Testis (tissue), 3 donors: ENCODE measurements around the gene BCAS3. TPM values are rescaled to one million over a fixed set of nuclear protein-coding genes. Genes with fewer than 3 reads are reported as not detected.
A peak's percentile ranks its signal among the peaks of the same experiment; 100 is the strongest.

Experiments used
- DNase-seq: peaks from one replicate; pipeline ENCODE4 v3.0.0-alpha.2; 2019
- H3K27ac ChIP-seq, 2 donors: fragments of 200-600 bp; sonication (generic); one replicate each; pipeline ENCODE4 v1.5.1; 2019
- H3K27me3 ChIP-seq: fragments of 200-600 bp; sonication (generic); one replicate; pipeline ENCODE4 v1.5.1; 2019
- H3K36me3 ChIP-seq: fragments of 200-600 bp; sonication (generic); one replicate; pipeline ENCODE4 v1.5.1; 2017; ENCODE audit warnings: low read depth; ENCODE audit errors: missing control alignments
- H3K4me1 ChIP-seq: fragments of 200-600 bp; sonication (generic); one replicate; pipeline ENCODE4 v1.5.1; 2019
- H3K4me3 ChIP-seq, 2 donors: fragments of 200-600 bp; sonication (generic); one replicate each; pipeline ENCODE4 v1.5.1; 2017 to 2019
- H3K9me3 ChIP-seq: fragments of 200-600 bp; sonication (generic); one replicate; pipeline ENCODE4 v1.5.1; 2017
- POLR2A ChIP-seq: fragments of 450-650 bp; IDR thresholded peaks from one replicate; pipeline ENCODE4 v1.6.1; 2017; ENCODE audit warnings: antibody characterized with exemption, mild to moderate bottlenecking, moderate library complexity
- WGBS, 2 donors: methylation state at CpG; one replicate each; pipeline ENCODE4 v1.1.5; 2018; 5-methylcytosine and 5-hydroxymethylcytosine counted together
- intact Hi-C: fragments of 100-400 bp; cut with DNase I; formaldehyde crosslinking; loops from one replicate; pipeline ENCODE4 v1.15.1; 2023; ENCODE audit warnings: low total_unique reads
- polyA plus RNA-seq: library from polyadenylated mRNA; stranded (reverse); fragments of 350-450 nt; fragmentation: Illumina TruSeq; extraction: RNeasy Lipid Tissue Mini Kit (QIAGEN cat#74804); gene quantifications from one replicate; pipeline ENCODE4 v1.2.3, GENCODE V29; 2014; ENCODE audit warnings: low read depth, low replicate concordance; ENCODE audit not compliant: insufficient read depth
- total RNA-seq, 2 donors: library from RNA; depleted of rRNA; stranded (reverse); fragments of >200 nt; gene quantifications; one replicate each; pipeline ENCODE4 v1.2.3, GENCODE V29; 2016
- TF ChIP-seq, protein P1 (sequence below), 3 experiments: fragments of 450-650 bp in 2 of 3; fragments of 200-600 bp in 1 of 3; sonication (generic) in 1 of 3; IDR thresholded peaks; one replicate each; pipeline ENCODE4 v1.5.1; 2016 to 2019; ENCODE audit warnings: antibody characterized with exemption in 3 of 3, mild to moderate bottlenecking in 2 of 3, moderate library complexity in 1 of 3

Gene BCAS3
- total and polyA plus RNA-seq, 3 donors from 2014 or later, result 54.8 to 96.7 (median 73.0) TPM

DNA sequence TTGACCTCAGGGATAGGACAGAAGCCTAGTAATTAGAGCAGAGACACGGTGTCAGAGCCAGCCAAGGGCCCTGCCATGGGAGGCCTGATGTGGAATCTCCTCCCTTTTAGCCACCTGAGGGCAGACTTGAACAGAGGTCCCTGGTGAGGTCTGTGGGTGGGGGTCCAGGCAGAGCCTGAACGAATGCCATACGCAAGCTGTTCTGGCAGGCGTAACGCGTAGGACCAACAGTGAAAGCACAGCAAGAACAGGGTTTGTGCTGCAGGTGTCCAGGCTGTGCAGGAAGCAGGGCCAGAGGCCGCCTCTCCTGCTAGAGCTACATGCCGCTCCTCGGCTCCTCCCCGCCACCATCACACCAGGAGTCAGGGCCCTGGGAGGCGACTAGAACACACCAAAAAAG, 640.1 kb downstream of the BCAS3 start:
- TF ChIP-seq, protein P1, sequence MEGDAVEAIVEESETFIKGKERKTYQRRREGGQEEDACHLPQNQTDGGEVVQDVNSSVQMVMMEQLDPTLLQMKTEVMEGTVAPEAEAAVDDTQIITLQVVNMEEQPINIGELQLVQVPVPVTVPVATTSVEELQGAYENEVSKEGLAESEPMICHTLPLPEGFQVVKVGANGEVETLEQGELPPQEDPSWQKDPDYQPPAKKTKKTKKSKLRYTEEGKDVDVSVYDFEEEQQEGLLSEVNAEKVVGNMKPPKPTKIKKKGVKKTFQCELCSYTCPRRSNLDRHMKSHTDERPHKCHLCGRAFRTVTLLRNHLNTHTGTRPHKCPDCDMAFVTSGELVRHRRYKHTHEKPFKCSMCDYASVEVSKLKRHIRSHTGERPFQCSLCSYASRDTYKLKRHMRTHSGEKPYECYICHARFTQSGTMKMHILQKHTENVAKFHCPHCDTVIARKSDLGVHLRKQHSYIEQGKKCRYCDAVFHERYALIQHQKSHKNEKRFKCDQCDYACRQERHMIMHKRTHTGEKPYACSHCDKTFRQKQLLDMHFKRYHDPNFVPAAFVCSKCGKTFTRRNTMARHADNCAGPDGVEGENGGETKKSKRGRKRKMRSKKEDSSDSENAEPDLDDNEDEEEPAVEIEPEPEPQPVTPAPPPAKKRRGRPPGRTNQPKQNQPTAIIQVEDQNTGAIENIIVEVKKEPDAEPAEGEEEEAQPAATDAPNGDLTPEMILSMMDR (IDR thresholded peaks at IDR 0.05), result no peak
- no peak for TF ChIP-seq POLR2A
- H3K27me3 ChIP-seq, result no peaks in the 10 kb centered on the region
- no peak overlapping the region for H3K27ac ChIP-seq
- H3K9me3 ChIP-seq, result no peaks in the 10 kb centered on the region
- 88 to 91% methylated on average over 11 of the region's 11 CpGs for WGBS, 2 donors
- H3K36me3 ChIP-seq, result no peaks in the 10 kb centered on the region
- H3K4me3 ChIP-seq, result no peak overlapping the region
- DNase-seq, result no peak
- peaks cover 14% of the 10 kb centered on the region for H3K4me1 ChIP-seq
- intact Hi-C loops, result no loop called here

DNA sequence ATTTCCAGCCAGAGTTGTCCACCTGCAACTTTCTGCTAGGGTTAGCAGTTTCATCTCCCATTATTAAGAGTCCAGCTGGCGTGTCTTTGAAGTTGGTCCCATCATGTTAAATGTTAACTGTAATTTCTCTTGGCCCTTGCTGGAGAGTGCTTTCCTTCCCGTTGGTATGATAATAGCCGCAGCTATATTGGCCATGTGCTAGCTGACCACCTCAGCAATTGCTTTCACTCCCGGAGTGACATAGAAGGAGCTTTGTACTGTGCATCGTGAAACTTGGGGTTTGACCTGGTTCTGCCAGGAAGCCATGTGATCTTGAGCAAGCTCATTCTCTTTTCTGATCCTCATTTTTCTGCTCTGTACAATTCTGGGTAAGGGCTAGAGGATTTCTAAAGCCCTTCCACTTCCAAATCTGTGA, 641.0 kb downstream of the BCAS3 start:
- intact Hi-C loops, result no loop called here
- Histone ChIP-seq H3K27ac (no peak overlapping the region), H3K27me3 (no peaks in the 10 kb centered on the region), H3K4me3 (no peak overlapping the region), H3K4me1 (peaks cover 17% of the 10 kb centered on the region), H3K36me3 (no peaks in the 10 kb centered on the region), H3K9me3 (no peaks in the 10 kb centered on the region)
- no peak for TF ChIP-seq POLR2A
- TF ChIP-seq, protein P1 (IDR thresholded peaks at IDR 0.05), result no peak
- WGBS, 2 donors, result 40 to 55% methylated on average over 5 of the region's 5 CpGs
- DNase-seq, result no peak

DNA sequence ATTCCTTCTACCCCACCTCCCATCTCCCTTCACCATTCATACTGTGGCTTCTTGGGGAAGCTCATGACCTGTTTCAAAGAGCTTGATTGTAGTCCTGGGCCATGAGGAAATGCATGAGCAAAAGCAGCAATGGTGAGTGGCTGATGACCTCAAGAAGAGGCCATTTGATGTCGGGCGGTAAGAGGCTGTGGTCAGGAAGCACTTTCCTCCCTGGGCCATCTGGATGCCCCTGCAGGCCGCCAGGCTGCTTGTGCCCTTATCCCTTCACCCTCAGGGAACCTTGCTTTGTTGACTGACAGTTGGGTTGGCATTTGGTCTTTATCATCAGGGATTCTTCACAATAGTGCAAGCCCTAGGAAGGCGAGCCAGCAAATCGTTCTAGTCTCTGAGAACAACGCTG, 643.7 kb downstream of the BCAS3 start:
- no peak for TF ChIP-seq POLR2A
- TF ChIP-seq, protein P1 (IDR thresholded peaks at IDR 0.05), result no peak
- H3K36me3 ChIP-seq, result no peaks in the 10 kb centered on the region
- no peaks in the 10 kb centered on the region for H3K9me3 ChIP-seq
- H3K27ac ChIP-seq, result peak overlapping the region in 1 of 2 donors; percentile 41
- H3K27me3 ChIP-seq, result no peaks in the 10 kb centered on the region
- H3K4me3 ChIP-seq, result no peak overlapping the region
- peaks cover 17% of the 10 kb centered on the region for H3K4me1 ChIP-seq
- DNase-seq, result no peak
- 82 to 85% methylated on average over 6 of the region's 6 CpGs for WGBS, 2 donors
- intact Hi-C loops, result no loop called here

DNA sequence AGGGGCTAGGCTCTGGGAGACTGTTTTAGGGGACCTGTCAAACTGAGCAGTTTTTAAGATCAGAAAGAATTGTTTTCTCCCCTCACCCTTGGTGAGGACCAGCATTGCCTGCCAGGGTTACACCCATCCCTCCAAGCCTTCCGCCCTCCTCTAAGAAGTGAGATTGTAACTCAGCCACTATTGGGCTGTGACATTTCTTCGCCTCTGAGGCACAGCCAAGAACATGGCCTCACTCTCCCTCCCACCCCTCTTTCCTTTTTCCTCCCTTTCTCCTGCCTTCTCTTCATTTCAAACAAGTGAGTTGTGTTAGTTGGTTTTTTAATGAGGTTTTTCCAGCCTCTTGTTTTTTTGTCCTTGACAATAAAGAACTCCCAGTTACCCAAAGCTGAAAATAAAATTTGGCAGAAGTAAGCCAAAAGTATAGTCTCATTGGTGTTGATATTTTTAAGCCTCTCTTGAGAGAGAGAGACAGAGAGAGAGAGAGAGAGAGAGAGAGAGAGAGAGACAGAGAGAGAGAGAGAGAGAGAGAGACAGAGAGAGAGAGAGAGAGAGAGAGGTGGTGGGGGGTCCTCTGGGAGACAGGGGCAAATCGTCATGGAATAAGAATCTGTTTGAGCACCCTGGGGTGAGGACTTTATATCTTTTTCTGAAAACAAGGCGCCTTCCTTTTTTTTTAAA, 644.8 kb downstream of the BCAS3 start:
- no peaks in the 10 kb centered on the region for H3K27me3 ChIP-seq
- H3K27ac ChIP-seq, result peak overlapping the region; percentile 3 to 71
- 40 to 45% methylated on average over 4 of the region's 4 CpGs for WGBS, 2 donors
- DNase-seq, result no peak
- TF ChIP-seq, protein P1 (IDR thresholded peaks at IDR 0.05), result peak; percentile 43 to 61 (median 46)
- no peak for TF ChIP-seq POLR2A
- H3K9me3 ChIP-seq, result no peaks in the 10 kb centered on the region
- no peaks in the 10 kb centered on the region for H3K36me3 ChIP-seq
- H3K4me3 ChIP-seq, result no peak overlapping the region
- H3K4me1 ChIP-seq, result peaks cover 17% of the 10 kb centered on the region
- intact Hi-C loops, result no loop called here
